ENCODE data around the gene RBFOX2.

- TF ChIP-seq RBBP5 (conservative IDR thresholded peaks at IDR 0.05) (no peak), CREB1 (IDR thresholded peaks at IDR 0.05; ENCODE audit: low read depth) (no peak), BCL3 (IDR thresholded peaks at IDR 0.05; ENCODE audit: borderline replicate concordance, insufficient read depth, low read depth, low read length, poor library complexity, severe bottlenecking) (no peak), KDM1A (IDR thresholded peaks at IDR 0.05; ENCODE audit: borderline replicate concordance) (no peak), CTCF (IDR thresholded peaks at IDR 0.05 in 2 of 3, conservative IDR thresholded peaks at IDR 0.05 in 1 of 3; ENCODE audit: control insufficient read depth in 2 of 3, extremely low read depth in 1 of 3, insufficient read depth in 1 of 3, low read depth in 3 of 3, low read length in 3 of 3) (no peak), SMC3 (IDR thresholded peaks at IDR 0.05; ENCODE audit: borderline replicate concordance, low read length) (no peak), RAD21 (IDR thresholded peaks at IDR 0.05; ENCODE audit: insufficient read depth, low read depth, low read length) (no peak), SP1 (IDR thresholded peaks at IDR 0.05; ENCODE audit: low read depth, low read length) (no peak), GABPA (IDR thresholded peaks at IDR 0.05; ENCODE audit: low read depth) (no peak)
Measured at GRCh38 chr22:36073476-36073875, 44.9 kb upstream of the RBFOX2 start.

All from GM12878 (cell line).